CD4-positive, alpha-beta T cell treated with Interleukin-15 for 1 hour (primary cell): ENCODE measurements around the gene ZCWPW1.
A peak's percentile ranks its signal among the peaks of the same experiment; 100 is the strongest.

Experiments used
- DNase-seq: peaks from one replicate; pipeline ENCODE4 v3.0.0-alpha.2; 2020

The ZCWPW1 gene

DNA sequence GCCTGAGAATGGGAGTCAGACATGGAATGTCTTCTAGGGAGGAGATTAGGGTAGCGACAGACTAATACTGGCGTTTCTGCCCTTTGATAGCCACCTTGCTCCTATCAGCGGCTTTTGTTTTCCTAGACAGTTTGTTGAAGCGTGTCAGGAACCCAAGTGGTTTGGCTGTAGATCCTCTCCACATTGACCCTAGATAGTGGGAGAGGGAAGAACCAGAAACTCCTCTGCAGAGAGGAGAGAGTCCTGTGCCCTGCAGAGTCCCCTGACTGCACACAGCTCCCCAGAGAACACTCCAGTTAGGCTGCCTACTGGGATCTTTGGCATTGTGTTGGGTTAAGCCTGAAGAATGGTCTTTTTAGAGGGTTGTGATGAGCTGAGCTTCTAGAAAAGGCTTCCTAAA lies 3.5 kb upstream of the ZCWPW1 start:
- no peak for DNase-seq

DNA sequence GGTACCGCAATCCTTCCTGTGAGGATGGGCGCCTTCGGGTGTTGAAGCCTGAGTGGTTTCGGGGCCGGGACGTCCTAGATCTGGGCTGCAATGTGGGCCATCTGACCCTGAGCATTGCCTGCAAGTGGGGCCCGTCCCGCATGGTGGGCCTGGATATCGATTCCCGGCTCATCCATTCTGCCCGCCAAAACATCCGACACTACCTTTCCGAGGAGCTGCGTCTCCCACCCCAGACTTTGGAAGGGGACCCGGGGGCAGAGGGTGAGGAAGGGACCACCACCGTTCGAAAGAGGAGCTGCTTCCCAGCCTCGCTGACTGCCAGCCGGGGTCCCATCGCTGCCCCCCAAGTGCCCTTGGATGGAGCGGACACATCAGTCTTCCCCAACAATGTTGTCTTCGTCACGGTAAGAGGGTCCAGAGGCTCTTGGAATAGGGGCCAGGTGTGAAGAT lies 2.8 kb upstream of the ZCWPW1 start:
- DNase-seq: no peak

DNA sequence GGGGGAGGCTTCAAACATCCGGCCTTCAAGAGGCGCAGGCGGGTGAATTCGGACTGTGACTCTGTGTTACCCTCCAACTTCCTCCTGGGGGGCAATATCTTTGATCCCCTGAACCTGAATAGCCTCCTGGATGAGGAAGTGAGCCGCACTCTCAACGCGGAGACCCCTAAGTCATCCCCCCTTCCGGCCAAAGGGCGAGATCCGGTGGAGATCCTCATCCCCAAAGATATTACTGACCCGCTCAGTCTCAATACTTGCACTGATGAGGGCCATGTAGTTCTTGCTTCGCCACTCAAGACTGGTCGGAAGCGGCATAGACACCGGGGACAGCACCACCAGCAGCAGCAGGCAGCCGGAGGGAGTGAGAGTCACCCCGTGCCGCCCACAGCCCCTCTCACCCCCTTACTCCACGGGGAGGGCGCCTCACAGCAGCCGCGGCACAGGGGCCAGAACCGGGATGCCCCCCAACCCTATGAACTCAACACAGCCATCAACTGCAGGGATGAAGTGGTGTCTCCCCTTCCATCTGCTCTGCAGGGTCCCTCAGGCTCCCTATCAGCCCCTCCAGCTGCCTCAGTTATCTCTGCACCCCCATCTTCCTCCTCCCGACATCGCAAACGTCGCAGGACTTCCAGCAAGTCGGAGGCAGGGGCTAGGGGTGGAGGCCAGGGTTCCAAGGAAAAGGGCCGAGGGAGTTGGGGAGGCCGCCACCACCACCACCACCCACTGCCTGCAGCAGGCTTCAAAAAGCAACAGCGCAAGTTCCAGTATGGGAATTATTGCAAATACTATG lies 2.2 kb upstream of the ZCWPW1 start:
- peak; percentile 63 for DNase-seq

DNA sequence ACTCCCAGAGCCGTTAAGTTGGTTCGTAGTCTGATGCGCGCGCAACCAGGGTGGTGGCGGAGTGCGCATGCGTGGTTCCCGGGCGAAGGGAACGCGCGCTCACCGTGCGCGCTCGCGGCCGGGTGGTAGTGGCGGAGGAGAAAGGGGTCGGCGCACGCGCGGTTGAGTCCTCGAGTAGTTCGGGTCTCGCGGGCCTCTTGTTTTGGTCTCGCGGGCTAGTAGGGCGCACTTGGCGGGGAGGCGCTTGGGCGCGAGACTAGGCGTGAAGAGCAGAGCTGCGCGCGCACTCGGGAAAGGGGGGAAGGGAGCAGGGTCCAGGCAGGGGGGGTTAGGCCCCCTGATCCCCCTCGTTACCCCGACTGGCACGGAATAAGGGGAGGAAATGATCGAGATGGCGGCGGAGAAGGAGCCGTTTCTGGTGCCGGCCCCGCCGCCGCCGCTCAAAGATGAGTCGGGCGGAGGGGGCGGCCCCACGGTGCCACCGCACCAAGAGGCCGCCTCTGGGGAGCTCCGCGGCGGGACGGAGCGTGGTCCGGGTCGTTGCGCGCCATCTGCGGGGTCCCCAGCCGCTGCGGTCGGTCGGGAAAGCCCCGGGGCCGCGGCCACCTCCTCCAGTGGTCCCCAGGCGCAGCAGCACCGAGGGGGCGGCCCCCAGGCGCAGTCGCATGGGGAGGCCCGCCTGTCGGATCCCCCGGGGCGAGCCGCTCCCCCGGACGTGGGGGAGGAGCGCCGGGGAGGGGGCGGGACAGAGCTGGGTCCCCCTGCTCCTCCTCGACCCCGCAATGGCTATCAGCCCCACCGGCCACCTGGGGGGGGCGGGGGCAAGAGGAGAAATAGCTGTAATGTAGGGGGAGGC lies 1.4 kb upstream of the ZCWPW1 start, which contains the start of gene MEPCE:
Gene MEPCE, plus strand, starts transcription at position 195 of the 856 bp plus-strand sequence. Its CDS starts 188 bp downstream, at position 383.
- peak; percentile 95 for DNase-seq

DNA sequence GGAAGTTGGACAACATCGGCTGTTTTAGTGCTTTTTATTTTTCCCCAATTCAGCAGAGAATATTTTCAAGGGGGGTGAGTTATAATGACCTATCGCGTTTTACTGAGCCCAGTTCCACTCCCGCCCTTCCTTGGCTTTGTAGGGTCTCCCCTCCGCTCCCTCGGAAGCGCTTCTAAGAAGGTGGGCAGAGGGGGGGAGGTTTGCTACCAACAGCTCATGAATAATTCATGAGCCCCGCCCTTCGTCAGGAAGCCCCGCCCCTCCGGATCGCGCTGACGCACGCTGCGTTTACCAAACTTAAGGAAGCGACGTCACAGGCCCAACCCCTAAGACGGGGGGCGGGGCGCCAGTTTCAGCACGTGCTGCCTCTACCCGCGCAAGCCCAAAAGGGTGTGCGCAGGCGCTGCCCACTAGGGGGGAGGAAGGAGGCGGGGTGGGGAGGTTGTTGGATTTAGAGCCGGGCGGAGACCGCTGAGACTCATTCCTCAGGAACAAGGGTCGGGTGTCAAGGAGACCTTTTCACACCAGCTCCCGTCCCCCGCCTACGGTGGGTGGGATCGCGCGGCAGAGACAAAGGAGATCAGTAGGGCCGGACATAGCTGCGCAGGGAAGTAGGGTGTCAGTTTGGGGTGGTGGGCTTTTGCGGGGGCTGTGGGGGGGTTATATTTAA lies 599 bp upstream of the ZCWPW1 start:
- peak; percentile 100 for DNase-seq

DNA sequence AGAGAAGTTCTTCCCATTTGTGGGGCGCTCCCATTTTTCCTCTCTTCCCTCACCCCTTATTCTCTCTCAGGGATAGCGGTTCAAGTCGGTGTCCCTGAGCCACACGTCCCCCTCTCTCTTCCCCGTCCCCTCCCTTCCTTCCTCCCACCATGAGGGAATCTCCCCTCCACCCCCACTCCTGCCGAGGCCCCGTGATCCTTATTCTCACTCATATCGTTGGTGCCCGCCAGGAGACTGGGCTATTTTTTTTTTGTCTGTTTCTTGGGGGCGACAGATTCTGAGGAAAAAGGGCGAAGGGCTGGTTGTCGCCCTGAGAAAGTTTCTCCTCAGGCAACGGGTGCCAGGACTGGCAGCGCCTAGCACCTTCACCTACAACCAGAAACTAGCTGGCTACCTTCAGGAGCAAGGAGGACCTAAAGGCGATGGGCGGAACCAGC lies 723 bp downstream of the ZCWPW1 start:
- no peak for DNase-seq

DNA sequence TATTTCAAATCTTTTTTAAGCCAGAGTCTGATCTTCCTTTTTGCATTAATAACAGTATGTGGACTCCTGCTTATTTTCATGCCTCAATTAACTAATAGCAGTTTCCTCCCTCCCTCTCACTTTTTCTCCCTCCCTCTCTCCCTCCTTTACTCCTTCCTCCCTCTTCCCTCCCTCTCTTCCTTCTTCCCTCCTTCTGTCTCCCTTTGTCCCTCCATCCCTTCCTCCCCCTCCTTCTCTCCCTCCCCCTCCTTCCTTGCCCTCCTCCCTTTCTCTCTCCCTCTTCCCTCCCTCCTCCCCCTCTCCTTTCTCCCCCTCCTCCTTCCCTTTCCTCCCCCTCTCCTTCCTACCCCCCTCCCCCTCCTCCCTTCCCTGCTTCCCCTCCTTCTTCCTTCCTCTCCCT lies 2.0 kb downstream of the ZCWPW1 start:
- no peak for DNase-seq

DNA sequence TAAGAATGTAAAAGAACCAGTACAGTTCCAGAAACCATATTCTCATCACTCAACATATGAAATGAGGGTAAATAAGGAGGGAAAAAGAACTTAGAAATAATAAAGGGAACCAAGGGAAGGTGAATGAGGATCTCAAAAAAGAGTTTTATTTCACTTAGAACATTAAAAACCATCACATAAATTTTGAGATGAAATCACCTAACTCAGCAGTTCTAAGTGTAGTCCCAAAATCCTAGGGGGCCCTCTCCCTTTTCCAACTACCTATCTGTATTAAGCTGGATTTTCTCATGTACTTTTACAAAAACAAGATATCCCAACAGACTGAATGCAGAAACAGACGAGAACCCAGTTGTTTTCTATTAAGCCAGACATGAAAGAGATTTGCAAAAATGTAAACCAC lies 3.2 kb downstream of the ZCWPW1 start:
- DNase-seq: no peak

DNA sequence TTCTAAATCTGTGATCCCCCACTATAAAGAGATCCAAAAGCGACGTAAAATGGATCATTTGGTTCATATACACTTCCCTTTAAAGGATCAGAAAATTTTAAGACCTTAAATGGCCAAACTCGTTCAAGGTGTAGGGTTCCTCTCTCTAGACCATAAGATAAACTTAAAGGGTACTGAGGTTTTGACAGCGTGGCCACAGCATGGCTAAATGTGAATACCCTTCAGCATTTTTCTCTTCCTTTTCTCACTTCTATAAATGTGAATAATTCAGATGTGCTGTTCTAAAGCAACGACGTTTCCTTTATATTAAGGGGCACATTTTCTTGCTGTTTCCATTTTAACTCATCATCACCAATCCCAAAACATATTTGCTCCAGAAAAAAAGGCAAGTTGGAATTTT lies 5.2 kb downstream of the ZCWPW1 start:
- no peak for DNase-seq

DNA sequence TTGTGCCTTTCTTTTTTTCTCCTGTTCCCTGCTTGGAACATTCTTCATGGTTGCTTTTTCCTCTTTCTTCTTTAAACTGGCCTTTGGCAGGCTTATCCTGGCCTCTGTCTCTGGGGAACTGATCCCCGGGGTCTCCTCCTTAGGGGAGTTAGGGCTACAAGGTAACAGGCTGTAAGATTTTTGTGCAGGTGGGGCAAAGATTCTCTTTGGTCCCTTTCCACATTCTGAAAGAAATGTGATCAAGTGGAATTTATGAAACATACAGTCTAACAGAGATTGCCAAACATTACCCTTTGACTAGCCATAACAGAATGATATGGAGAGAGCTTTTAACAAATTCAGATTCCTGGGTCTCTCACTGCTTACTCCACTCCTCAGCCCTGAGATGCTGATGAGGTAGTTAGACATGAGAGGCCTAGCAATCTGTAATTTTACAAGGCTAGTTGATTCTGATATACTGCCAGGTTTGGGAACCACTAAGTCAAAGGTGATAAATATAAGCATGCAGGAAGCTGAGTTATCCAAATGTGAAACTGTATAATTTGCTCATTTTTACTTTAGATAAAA lies 8.8 kb downstream of the ZCWPW1 start:
- no peak for DNase-seq

DNA sequence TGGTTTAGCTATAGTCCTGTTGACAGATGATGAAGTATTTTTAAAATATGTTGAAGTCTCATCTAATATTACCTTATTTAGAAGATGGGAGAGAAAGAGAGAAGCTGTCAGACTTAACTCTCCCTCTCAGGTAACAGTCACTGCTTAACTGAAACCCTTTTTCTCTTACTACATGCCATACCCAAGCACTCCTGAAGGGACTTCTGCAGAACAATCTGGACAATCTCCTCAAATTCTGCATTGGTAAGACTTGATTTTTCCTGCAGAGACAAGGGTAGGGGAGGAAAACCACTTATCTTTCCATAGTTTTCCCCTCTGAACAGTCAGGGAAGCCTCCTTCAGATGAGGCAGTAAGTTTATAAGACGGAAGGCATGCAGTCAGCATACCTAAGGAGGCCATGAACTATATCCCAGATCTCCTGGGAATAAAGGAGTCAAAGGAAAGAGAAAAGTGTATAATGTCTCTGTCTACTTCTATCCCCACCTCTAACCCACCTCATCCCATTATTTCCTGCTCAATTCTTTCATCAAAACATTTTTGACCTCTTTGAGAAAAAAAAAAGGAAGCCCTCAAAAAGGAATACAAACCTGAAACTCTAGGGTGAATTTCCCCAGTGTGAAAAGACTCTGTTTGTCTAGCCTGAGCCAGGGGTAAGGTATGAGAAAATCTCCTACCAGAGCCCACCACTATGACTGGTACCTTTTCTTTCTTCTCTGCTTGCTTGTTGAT lies 9.4 kb downstream of the ZCWPW1 start:
- DNase-seq: no peak

DNA sequence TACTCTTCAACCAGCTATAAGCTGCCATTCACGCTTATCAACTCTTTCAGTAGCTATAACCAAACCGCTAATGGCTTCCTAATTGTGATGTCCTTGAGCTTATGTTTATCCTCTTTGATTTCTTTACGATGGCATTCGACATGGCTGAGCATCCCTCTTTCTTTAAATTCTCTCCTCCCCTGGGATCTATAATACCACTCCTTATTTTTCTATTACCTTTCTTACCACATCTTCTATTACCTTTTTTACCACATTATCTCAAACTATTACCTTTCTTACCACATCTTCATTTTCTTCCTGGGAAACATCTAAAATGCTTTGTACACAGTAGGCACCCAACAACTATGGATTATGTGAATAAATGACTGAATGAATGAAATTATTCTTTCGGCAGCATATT lies 13.1 kb downstream of the ZCWPW1 start:
- DNase-seq: no peak

DNA sequence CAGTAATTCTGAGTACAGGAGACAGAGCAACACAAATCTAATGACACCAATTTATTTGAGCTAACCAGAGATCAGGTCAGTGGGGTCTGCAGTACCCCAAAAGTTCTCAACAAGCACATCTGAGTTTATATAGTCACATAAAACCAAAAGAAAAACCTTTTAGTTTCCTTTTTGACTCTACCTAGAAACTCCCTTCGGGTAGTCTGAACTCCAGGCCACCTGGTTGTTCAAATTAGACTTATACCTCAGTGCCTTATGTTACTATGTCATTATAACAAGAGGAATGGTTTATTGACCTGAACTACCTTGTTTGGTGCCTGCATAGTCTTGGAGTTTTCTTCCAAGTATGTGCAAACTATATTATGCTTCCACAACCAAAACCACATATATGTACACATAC lies 14.6 kb downstream of the ZCWPW1 start:
- no peak for DNase-seq

DNA sequence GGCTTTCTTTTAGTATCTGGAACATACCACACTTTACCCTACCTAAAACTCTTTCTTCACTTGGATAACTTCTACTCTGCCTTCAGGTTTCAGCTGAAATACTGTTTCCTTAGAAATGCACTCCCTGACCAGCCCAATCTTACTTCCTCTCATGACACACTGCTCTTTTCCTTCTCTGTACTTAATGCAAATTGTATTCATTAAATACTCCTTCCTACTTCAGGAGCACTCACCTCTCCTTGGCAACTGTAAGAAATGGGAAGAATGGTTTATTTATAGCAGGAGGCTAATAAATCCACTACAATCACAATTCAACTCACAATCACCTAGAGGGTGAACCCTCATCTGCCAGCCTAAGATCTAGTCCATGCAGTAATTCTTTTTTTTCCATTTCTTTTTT lies 15.2 kb downstream of the ZCWPW1 start:
- DNase-seq: no peak

DNA sequence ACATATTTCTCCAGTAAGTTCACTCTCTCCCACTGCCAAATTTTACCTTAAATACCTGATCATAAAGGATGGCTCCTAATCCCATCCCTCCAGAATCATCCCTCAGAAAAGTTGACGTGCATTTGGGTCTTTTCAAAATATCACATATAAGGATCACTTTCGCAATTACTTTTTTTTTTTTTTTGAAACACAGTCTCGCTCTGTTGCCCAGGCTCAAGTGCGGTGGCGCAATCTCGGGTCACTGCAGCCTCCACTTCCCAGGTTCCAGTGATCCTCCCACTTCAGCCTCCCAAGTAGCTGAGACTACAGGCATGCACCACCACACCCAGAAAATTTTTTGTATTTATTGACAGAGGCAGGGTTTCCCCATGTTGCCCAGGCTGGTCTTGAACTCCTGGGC lies 17.4 kb downstream of the ZCWPW1 start:
- DNase-seq: no peak

DNA sequence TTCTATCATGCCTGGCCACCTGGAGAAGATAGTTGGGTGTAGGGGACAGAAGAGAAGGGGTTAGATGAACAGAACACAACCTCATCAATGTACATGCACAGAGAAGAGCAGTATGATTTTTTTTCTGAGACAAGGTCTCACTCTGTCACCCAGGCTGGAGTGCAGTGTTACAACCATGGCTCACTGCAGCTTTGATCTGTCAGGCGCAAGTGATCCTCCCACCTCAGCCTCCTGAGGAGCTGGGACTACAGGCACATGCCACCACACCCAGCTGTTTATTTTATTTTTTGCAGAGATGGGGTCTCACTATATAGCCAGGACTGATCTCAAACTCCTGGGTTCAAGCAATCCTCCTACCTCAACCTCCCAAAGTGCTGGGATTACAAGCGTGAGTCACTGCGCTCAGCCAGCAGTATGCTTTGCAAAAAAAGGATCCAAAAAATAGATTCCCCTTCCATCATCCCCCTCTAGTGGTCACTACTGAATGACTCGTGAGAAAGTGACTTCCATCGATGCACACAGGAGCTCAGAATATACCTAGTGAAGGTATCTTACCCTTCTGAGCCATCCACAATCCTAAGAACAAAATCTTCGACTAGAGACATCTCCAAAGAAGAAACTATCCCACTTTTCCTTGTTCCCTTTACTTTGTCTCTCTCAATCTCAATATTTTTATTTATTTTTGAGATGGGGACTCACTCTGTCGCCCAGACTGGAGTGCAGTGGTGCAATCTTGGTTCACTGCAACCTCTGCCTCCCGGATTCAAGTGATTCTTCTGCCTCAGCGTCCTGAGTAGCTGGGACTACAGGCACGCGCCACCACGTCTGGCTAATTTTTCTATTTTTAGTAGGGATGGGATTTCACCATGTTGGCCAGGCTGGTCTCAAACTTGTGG lies 21.0 kb downstream of the ZCWPW1 start:
- DNase-seq: peak; percentile 47

DNA sequence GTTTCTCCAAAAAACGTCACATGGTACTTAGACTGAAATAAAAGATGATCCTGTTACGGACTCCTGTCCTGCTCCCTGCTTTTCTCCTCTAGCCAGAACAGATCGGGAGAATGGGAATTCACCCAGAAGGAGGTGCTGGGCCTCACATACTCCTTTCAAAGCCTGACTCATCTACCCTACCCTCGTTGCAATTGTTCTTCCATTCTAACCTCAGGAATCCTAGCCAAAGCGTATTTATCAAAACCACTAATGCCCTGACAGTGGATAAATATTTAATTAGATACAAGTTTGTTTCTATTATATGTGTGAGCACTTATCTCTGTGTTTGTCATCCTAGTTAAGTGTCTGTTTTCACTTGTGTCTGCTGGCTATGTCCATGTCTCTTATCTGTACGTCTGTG lies 21.7 kb downstream of the ZCWPW1 start:
- DNase-seq: no peak

DNA sequence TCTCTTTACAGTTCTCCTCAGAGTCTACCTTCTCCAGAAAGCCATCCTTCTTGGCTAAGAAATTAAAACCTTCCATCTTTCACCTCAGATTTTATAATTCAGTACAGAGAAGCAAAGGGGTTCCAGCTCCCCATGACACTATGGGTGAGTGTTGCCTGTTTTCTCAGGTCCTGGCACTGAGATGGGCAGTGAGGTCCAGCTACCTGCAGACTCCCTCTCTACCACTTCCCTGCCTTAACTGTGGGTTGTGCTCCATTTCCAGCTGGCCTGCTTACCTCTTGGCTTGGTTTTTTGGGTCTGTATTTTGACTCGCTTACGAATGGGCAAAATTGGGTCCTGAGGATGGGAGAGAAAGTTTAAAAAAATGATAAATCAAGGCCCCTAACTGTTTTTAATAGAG lies 26.3 kb downstream of the ZCWPW1 start:
- DNase-seq: no peak

DNA sequence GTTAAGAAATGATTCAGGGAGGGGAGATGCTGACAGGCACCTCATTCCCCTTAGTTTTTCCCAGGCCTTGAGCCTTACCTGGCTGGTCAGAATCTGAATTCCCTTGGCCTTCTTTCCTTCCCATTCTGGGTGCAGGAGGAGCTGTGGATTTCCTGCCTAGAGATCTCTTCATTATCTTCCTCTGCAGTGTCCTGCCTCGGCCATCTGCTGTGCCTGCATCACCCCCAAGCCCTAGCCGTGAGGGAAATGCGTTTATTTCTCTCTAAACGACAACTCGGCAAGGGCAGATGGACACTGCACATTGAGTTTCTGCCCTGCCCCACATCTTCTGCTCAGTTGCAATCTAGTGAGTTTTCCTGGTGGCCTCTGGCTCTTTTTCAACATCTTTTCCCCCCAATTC lies 26.7 kb downstream of the ZCWPW1 start:
- no peak for DNase-seq

DNA sequence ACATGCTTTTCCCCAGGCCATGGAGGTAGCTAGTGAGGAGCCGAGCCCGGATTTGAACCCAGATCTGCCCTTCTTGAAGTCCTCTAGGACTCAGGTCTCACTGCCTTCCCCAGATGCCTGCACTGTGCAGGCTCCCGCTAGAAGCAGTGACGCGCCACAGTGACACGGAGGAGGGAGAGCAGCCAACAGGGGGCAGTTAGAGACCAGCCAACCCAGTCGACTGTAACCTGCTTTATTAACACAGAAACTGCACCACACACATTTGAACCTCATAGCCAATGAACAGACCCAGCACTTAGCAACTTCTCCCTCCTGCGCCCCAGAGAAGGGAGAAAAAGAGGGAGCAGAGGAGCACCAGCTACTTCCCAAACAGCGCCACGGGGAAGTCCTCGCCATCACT lies 27.8 kb downstream of the ZCWPW1 start:
- no peak for DNase-seq

DNA sequence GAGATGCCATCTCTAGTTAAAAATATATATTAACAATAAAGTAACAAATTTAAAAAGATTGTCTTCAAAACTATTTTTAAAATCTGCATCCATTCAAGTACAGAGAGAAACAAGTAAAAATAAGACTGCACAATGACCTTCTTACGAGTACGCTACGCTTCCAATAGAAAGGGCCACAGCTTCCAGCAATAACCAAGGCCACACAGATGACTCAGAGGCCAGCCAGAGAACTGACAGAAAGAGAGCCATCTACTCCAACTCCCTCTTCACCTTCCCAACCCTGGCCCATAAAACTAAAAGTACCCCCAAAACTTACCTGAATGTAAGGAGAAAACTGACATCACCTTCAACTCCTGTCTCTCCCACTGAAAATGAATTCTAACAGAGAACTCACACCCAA lies 28.5 kb downstream of the ZCWPW1 start:
- DNase-seq: no peak
